Caco-2 (cell line): ENCODE results near the gene POU2AF1. TPM values are rescaled to one million over a fixed set of nuclear protein-coding genes. Genes with fewer than 3 reads are reported as not detected.

ENCODE experiments used
- BruUV-seq: library from RNA; stranded (reverse); fragments of 400-500 nt; replicated peaks from 2 replicates; lab custom pipeline; 2021; lab: Mats Ljungman, UMichigan
- CTCF ChIA-PET: fragments of 300-600 bp; sonication (Branson Sonifier 250); formaldehyde crosslinking; loops from one replicate; lab custom pipeline; 2022; ENCODE audit warnings: antibody characterized with exemption; lab: Charles Lee
- POLR2A ChIA-PET: fragments of 300-600 bp; sonication (Branson Sonifier 250); formaldehyde crosslinking; loops from one replicate; lab custom pipeline; 2022; ENCODE audit warnings: antibody characterized with exemption; lab: Charles Lee
- DNase-seq, 2 experiments: peaks; one replicate each; pipeline versions ENCODE4 v3.0.0 to v3.0.0-alpha.2; 2020 to 2022
- H3K27me3 ChIP-seq: replicated peaks from 2 replicates; pipeline ENCODE4 v1.6.0; 2011; ENCODE audit warnings: low read length; ENCODE audit not compliant: control insufficient read depth, insufficient read depth
- H3K36me3 ChIP-seq: 2 replicates; pipeline ENCODE4 v1.5.1; 2011; ENCODE audit warnings: low read length; ENCODE audit not compliant: control insufficient read depth, insufficient read depth
- H3K4me1 ChIP-seq: fragments of 250-450 bp; sonication (Bioruptor Pico); 2 replicates; pipeline ENCODE4 v1.5.1; 2020; ENCODE audit warnings: mild to moderate bottlenecking
- H3K4me3 ChIP-seq: 2 replicates; pipeline ENCODE4 v1.5.1; 2011; ENCODE audit warnings: low read depth, mild to moderate bottlenecking, control low read depth, low read length
- H3K9me3 ChIP-seq: fragments of 250-450 bp; sonication (Bioruptor Pico); 2 replicates; pipeline ENCODE4 v1.5.1; 2020; ENCODE audit warnings: mild to moderate bottlenecking, moderate library complexity
- H3K27ac Mint-ChIP-seq: one replicate; pipeline ENCODE4 v1.8.0; 2022; ENCODE audit warnings: mixed read lengths; ENCODE audit not compliant: unreplicated experiment
- H3K27me3 Mint-ChIP-seq: one replicate; pipeline ENCODE4 v1.8.0; 2022; ENCODE audit warnings: mixed read lengths; ENCODE audit not compliant: insufficient read depth, unreplicated experiment
- H3K36me3 Mint-ChIP-seq: one replicate; pipeline ENCODE4 v1.8.0; 2022; ENCODE audit warnings: mild to moderate bottlenecking, mixed read lengths; ENCODE audit not compliant: insufficient read depth, unreplicated experiment
- H3K4me1 Mint-ChIP-seq: one replicate; pipeline ENCODE4 v1.8.0; 2022; ENCODE audit warnings: low read depth, mixed read lengths; ENCODE audit not compliant: unreplicated experiment
- H3K4me3 Mint-ChIP-seq: one replicate; pipeline ENCODE4 v1.8.0; 2022; ENCODE audit warnings: mild to moderate bottlenecking, moderate library complexity, mixed read lengths; ENCODE audit not compliant: unreplicated experiment
- H3K9me3 Mint-ChIP-seq: one replicate; pipeline ENCODE4 v1.8.0; 2022; ENCODE audit warnings: mixed read lengths; ENCODE audit not compliant: unreplicated experiment
- CTCF ChIP-seq, 2 experiments: fragments of 200-600 bp in 1 of 2; IDR thresholded peaks; 1 replicate in 1 of 2; 2 replicates in 1 of 2; pipeline versions ENCODE4 v1.5.1 to v1.8.0; 2011 to 2022; ENCODE audit warnings: antibody characterized with exemption in 1 of 2, control low read depth in 1 of 2, inconsistent platforms in 1 of 2, low read depth in 1 of 2, low read length in 1 of 2, mild to moderate bottlenecking in 1 of 2, moderate library complexity in 1 of 2; ENCODE audit not compliant: insufficient read depth in 1 of 2, severe bottlenecking in 1 of 2, unreplicated experiment in 1 of 2
- intact Hi-C: fragments of 100-400 bp; cut with micrococcal nuclease; formaldehyde crosslinking; loops from one replicate; pipeline ENCODE4 v1.10.0; 2022; ENCODE audit not compliant: unreplicated experiment
- total RNA-seq: library from RNA; stranded (reverse); gene quantifications from 2 replicates; pipeline ENCODE4 v1.2.3, GENCODE V29; 2022

Gene POU2AF1
- total RNA-seq, 1 experiment from 2014 or later = 2.7 TPM

- Mint-ChIP-seq H3K27me3 (no peaks in the 10 kb centered on the region), H3K27ac (no peak overlapping the region), H3K4me1 (no peaks in the 10 kb centered on the region), H3K4me3 (no peak overlapping the region), H3K9me3 (no peaks in the 10 kb centered on the region), H3K36me3 (no peaks in the 10 kb centered on the region)
- Histone ChIP-seq H3K4me3 (no peak overlapping the region), H3K27me3 (no peaks in the 10 kb centered on the region), H3K9me3 (no peaks in the 10 kb centered on the region), H3K4me1 (no peaks in the 10 kb centered on the region), H3K36me3 (no peaks in the 10 kb centered on the region)
- TF ChIP-seq CTCF (IDR thresholded peaks at IDR 0.05; ENCODE audit: insufficient read depth in 1 of 2, low read depth in 1 of 2, low read length in 1 of 2, severe bottlenecking in 1 of 2, unreplicated experiment in 1 of 2) = no peak
- intact Hi-C loops = no loop called here
- CTCF ChIA-PET = no interaction called here
- DNase-seq = no peak
- POLR2A ChIA-PET = no interaction called here
- no TSS peak for BruUV-seq
Observed at GRCh38 chr11:111407652-111408051, 28.6 kb upstream of the POU2AF1 start.

DNA sequence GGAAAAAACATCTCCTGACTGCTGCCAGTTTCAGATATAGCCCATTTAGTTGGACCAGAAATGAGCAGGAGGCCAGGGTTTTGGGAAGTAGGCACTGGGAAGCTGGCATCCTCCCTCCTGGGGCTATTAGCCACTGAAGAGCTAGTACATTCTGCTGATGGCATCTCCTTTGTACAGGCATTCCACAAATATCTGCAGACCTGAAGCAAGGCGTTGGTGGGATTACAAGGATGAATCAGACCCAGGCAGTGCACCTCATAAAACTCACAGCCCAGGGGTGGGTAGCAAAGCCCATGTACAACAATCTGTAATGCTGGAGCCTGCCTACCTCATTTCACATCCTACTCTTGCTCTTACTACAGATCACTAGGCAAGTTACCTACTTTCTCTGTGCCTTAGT is 27.5 kb upstream of the POU2AF1 start:
- H3K27me3 ChIP-seq = no peaks in the 10 kb centered on the region
- no peaks in the 10 kb centered on the region for H3K9me3 ChIP-seq
- H3K4me3 Mint-ChIP-seq = no peak overlapping the region
- no peak overlapping the region for H3K27ac Mint-ChIP-seq
- intact Hi-C loops = no loop called here
- no peaks in the 10 kb centered on the region for H3K4me1 Mint-ChIP-seq
- TF ChIP-seq CTCF (IDR thresholded peaks at IDR 0.05; ENCODE audit: insufficient read depth in 1 of 2, low read depth in 1 of 2, low read length in 1 of 2, severe bottlenecking in 1 of 2, unreplicated experiment in 1 of 2) = no peak
- CTCF ChIA-PET = interaction anchor here (1.3 kb wide), 1 partner anchor 16 kb away, joined by 3 read pairs; no protein-coding TSS in a partner anchor
- no peak overlapping the region for H3K4me3 ChIP-seq
- DNase-seq = no peak
- no peaks in the 10 kb centered on the region for H3K27me3 Mint-ChIP-seq
- no peaks in the 10 kb centered on the region for H3K9me3 Mint-ChIP-seq
- POLR2A ChIA-PET = no interaction called here
- H3K4me1 ChIP-seq = no peaks in the 10 kb centered on the region
- no TSS peak for BruUV-seq
- no peaks in the 10 kb centered on the region for H3K36me3 Mint-ChIP-seq
- no peaks in the 10 kb centered on the region for H3K36me3 ChIP-seq

DNA sequence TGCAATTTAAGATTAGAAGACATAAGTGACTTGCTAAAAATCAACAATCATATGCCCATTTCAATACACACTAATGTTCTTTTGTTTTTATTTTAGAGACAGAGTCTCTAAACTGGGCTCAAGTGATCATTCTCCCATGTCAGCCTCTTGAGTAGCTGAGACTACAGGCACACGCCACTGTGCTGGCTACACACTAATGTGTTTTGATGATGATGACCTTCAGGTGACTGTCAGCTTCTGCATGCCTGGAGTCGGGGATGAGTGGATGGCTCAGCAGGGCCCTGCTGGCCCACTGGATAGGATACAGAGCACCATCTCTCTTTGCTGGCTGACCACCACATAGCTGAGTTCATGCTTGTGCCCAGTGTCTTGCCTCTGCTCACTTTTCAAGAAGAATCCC is 27.0 kb upstream of the POU2AF1 start:
- BruUV-seq = no TSS peak
- no peak for TF ChIP-seq CTCF (IDR thresholded peaks at IDR 0.05; ENCODE audit: insufficient read depth in 1 of 2, low read depth in 1 of 2, low read length in 1 of 2, severe bottlenecking in 1 of 2, unreplicated experiment in 1 of 2)
- POLR2A ChIA-PET = no interaction called here
- intact Hi-C loops = no loop called here
- Histone ChIP-seq H3K4me3 (no peak overlapping the region), H3K36me3 (no peaks in the 10 kb centered on the region), H3K9me3 (no peaks in the 10 kb centered on the region), H3K27me3 (no peaks in the 10 kb centered on the region), H3K4me1 (no peaks in the 10 kb centered on the region)
- CTCF ChIA-PET = interaction anchor here (1.3 kb wide), 1 partner anchor 17 kb away, joined by 3 read pairs; no protein-coding TSS in a partner anchor
- H3K36me3 Mint-ChIP-seq = no peaks in the 10 kb centered on the region
- H3K9me3 Mint-ChIP-seq = no peaks in the 10 kb centered on the region
- H3K27me3 Mint-ChIP-seq = no peaks in the 10 kb centered on the region
- no peak for DNase-seq
- no peak overlapping the region for H3K27ac Mint-ChIP-seq
- no peak overlapping the region for H3K4me3 Mint-ChIP-seq
- H3K4me1 Mint-ChIP-seq = no peaks in the 10 kb centered on the region
